Iris pigment epithelial cell (primary cell): ENCODE results near the gene STXBP5.

Experiments used
- DNase-seq: peaks from one replicate; pipeline ENCODE4 v3.0.0-alpha.2; 2011; ENCODE audit warnings: low read depth

The STXBP5 gene

GRCh38 chr6:147381712-147382111 lies 177.5 kb downstream of the STXBP5 start:
- DNase-seq = peak; percentile 33

GRCh38 chr6:147382945-147383554 lies 178.8 kb downstream of the STXBP5 start:
- peak; percentile 61 for DNase-seq

GRCh38 chr6:147384029-147384428 lies 179.8 kb downstream of the STXBP5 start:
- DNase-seq = no peak

GRCh38 chr6:147384737-147385710 lies 180.8 kb downstream of the STXBP5 start:
- DNase-seq = no peak

- DNase-seq = no peak
Observed at GRCh38 chr6:147389463-147389862, 185.2 kb downstream of the STXBP5 start.

GRCh38 chr6:147390909-147391536 lies 186.8 kb downstream of the STXBP5 start:
- peak; percentile 43 for DNase-seq

GRCh38 chr6:147392917-147393625 lies 188.9 kb downstream of the STXBP5 start:
- DNase-seq = no peak

- DNase-seq = peak; percentile 62
Observed at GRCh38 chr6:147395158-147395557, 190.9 kb downstream of the STXBP5 start.

- DNase-seq = no peak
Observed at GRCh38 chr6:147397306-147397705, 193.1 kb downstream of the STXBP5 start.

- DNase-seq = no peak
Observed at GRCh38 chr6:147400968-147401367, 196.8 kb downstream of the STXBP5 start.

GRCh38 chr6:147401779-147402178 lies 197.6 kb downstream of the STXBP5 start:
- no peak for DNase-seq

GRCh38 chr6:147406783-147407182 lies 202.6 kb downstream of the STXBP5 start:
- no peak for DNase-seq

- DNase-seq = no peak
Observed at GRCh38 chr6:147407571-147407970, 203.4 kb downstream of the STXBP5 start.

GRCh38 chr6:147416622-147417021 lies 212.4 kb downstream of the STXBP5 start:
- DNase-seq = no peak

- DNase-seq = no peak
Observed at GRCh38 chr6:147417954-147418353, 213.7 kb downstream of the STXBP5 start.

GRCh38 chr6:147418523-147418922 lies 214.3 kb downstream of the STXBP5 start:
- no peak for DNase-seq

GRCh38 chr6:147421903-147422302 lies 217.7 kb downstream of the STXBP5 start:
- DNase-seq = peak; percentile 7

- DNase-seq = no peak
Observed at GRCh38 chr6:147423111-147423510, 218.9 kb downstream of the STXBP5 start.

GRCh38 chr6:147429794-147430193 lies 225.6 kb downstream of the STXBP5 start:
- DNase-seq = no peak

GRCh38 chr6:147430811-147431210 lies 226.6 kb downstream of the STXBP5 start:
- DNase-seq = no peak

GRCh38 chr6:147434076-147434475 lies 229.9 kb downstream of the STXBP5 start:
- no peak for DNase-seq

GRCh38 chr6:147434516-147434915 lies 230.3 kb downstream of the STXBP5 start:
- peak; percentile 19 for DNase-seq
